ENCODE data around the gene TSR3. TPM values are rescaled to one million over a fixed set of nuclear protein-coding genes. Genes with fewer than 3 reads are reported as not detected.

The TSR3 gene
- total RNA-seq, 1 experiment from 2014 or later, result 58.8 TPM

DNA sequence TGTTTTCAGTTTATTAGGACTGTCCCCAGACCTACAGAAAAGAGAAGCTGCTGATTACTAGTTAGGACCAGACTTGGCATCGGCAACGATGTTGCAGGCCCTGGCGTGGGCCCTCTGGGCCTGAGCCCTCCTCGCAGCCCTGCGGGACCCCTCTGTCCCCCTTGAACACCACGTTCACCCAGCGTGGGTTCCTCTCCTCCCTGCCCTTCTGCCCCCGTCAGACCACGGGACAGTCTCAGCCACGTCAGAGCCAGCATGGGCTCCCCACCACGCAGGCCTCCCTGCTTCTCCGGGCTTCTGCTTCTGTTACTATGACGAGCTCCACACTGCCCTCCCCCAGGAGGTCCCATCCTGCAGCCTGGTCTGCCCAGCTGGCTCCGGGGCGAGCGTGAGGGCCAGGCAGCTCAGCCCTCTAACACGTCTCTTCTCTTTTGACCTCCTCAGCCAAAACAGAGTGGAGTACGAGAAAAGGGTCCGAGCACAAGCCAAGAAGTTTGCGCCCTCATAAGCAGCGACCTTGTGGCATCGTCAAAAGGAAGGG, 27.3 kb downstream of the TSR3 start:
- Histone ChIP-seq H3K79me1 (ENCODE audit: insufficient read depth, low read depth, low read length, poor library complexity, severe bottlenecking) (no peaks in the 10 kb centered on the region), H4K20me1 (ENCODE audit: control insufficient read depth, insufficient read depth, insufficient read length) (no peaks in the 10 kb centered on the region), H3K18ac (ENCODE audit: insufficient read length, low read depth, low read length) (no peak overlapping the region), H2AK5ac (ENCODE audit: insufficient read length, low read length) (no peak overlapping the region), H3K56ac (ENCODE audit: insufficient read length, low read depth, low read length) (no peak overlapping the region), H4K5ac (ENCODE audit: insufficient read length, low read depth, low read length) (no peak overlapping the region), H3K4me1 (ENCODE audit: insufficient read depth, low read length) (no peaks in the 10 kb centered on the region), H3K79me2 (ENCODE audit: insufficient read depth, low read length) (no peaks in the 10 kb centered on the region), H3K9me3 (ENCODE audit: control insufficient read depth, low read depth, low read length) (no peaks in the 10 kb centered on the region), H3K4ac (ENCODE audit: low read depth, low read length) (no peak overlapping the region), H4K8ac (replicated peaks; ENCODE audit: insufficient read length, low read depth, low read length) (no peak overlapping the region), H3K23ac (ENCODE audit: insufficient read length, low read depth, low read length) (no peak overlapping the region), H2BK15ac (ENCODE audit: low read depth, low read length) (no peak overlapping the region), H3K27ac (ENCODE audit: insufficient read length, low read depth, low read length) (no peak overlapping the region), H4K91ac (ENCODE audit: insufficient read length, low read depth, low read length) (no peak overlapping the region), H2BK5ac (ENCODE audit: insufficient read length, low read length) (no peak overlapping the region), H3T11ph (ENCODE audit: low read length) (no peak overlapping the region), H2AFZ (ENCODE audit: low read length) (no peak overlapping the region), H2BK12ac (ENCODE audit: insufficient read length, low read depth, low read length) (no peak overlapping the region), H3K27me3 (ENCODE audit: insufficient read depth, low read length) (no peaks in the 10 kb centered on the region), H3K9ac (ENCODE audit: extremely low read depth, insufficient read length, low read length) (no peak overlapping the region), H2BK120ac (ENCODE audit: low read depth, low read length, poor library complexity, severe bottlenecking) (no peak overlapping the region), H3K23me2 (ENCODE audit: insufficient read length, low read depth, low read length, poor library complexity, severe bottlenecking) (no peaks in the 10 kb centered on the region), H2BK20ac (ENCODE audit: low read depth, low read length, poor library complexity, severe bottlenecking) (no peak overlapping the region), H3K4me2 (ENCODE audit: insufficient read depth, insufficient read length, low read length) (no peak overlapping the region), H3K14ac (ENCODE audit: insufficient read depth, low read length) (no peak overlapping the region)
- TF ChIP-seq CTCF (conservative IDR thresholded peaks at IDR 0.05), result no peak
- H3K4me3 Mint-ChIP-seq, result no peak overlapping the region
- H3K4me1 Mint-ChIP-seq, result peaks cover 0 to 9% of the 10 kb centered on the region in 2 experiments; a peak in 2 of 4 replicates
- no CpG with 5 or more reads among the region's 22 CpGs for WGBS (ENCODE audit: extremely low coverage, insufficient read length, low lambda C conversion rate)
- no peaks in the 10 kb centered on the region for H3K9me3 Mint-ChIP-seq
- H3K27ac Mint-ChIP-seq, result peak overlapping the region in 2 of 3 experiments; percentile 65 to 93; a peak in 3 of 7 replicates
- DNase-seq, result no peak
- H3K27me3 Mint-ChIP-seq (ENCODE audit: low read depth), result no peaks in the 10 kb centered on the region; the same call in 1 of the 2 replicates
- H3K36me3 Mint-ChIP-seq (ENCODE audit: insufficient read depth in 1 of 3, low read depth in 3 of 3), result peaks cover 13 to 54% (median 36%) of the 10 kb centered on the region in 3 experiments
